Neural progenitor cell (in vitro differentiated cells): ENCODE results near the gene AFF3. TPM values are rescaled to one million over a fixed set of nuclear protein-coding genes. Genes with fewer than 3 reads are reported as not detected.
"Not testable (repeated sequence)": the region's sequence is repeated elsewhere in the genome, so short reads cannot be mapped to it uniquely, and the experiment has no call there.

Experiments used
- DNase-seq: peaks from one replicate; pipeline ENCODE4 v3.0.0-alpha.2; 2016; ENCODE audit warnings: low spot score
- H2AFZ ChIP-seq: fragments of 200-600 bp; sonication (generic); replicated peaks from 2 replicates; pipeline ENCODE4 v1.6.1; 2016; ENCODE audit warnings: antibody characterized with exemption
- H3F3A ChIP-seq: fragments of 200-600 bp; sonication (generic); 2 replicates; pipeline ENCODE4 v1.6.1; 2016; ENCODE audit warnings: antibody characterized with exemption, low read depth
- H3K27ac ChIP-seq: fragments of 200-600 bp; sonication (generic); 2 replicates; pipeline ENCODE4 v1.5.1; 2016; ENCODE audit warnings: mild to moderate bottlenecking
- H3K27me3 ChIP-seq: fragments of 200-600 bp; sonication (generic); 2 replicates; pipeline ENCODE4 v1.6.1; 2016; ENCODE audit warnings: mild to moderate bottlenecking, moderate library complexity
- H3K36me3 ChIP-seq: fragments of 200-600 bp; sonication (generic); 2 replicates; pipeline ENCODE4 v1.5.1; 2016
- H3K4me1 ChIP-seq: fragments of 200-600 bp; sonication (generic); 2 replicates; pipeline ENCODE4 v1.6.1; 2016; ENCODE audit warnings: mixed run types
- H3K4me2 ChIP-seq: fragments of 200-600 bp; sonication (generic); 2 replicates; pipeline ENCODE4 v1.6.1; 2016
- H3K4me3 ChIP-seq: fragments of 200-600 bp; sonication (generic); 2 replicates; pipeline ENCODE4 v1.5.1; 2016
- H3K79me2 ChIP-seq: fragments of 200-600 bp; sonication (generic); 2 replicates; pipeline ENCODE4 v1.6.1; 2016; ENCODE audit warnings: low read depth
- H3K9ac ChIP-seq: fragments of 200-600 bp; sonication (generic); 2 replicates; pipeline ENCODE4 v1.6.1; 2016
- H3K9me3 ChIP-seq: fragments of 200-600 bp; sonication (generic); 2 replicates; pipeline ENCODE4 v1.5.1; 2016; ENCODE audit warnings: low read depth
- H4K20me1 ChIP-seq: fragments of 200-600 bp; sonication (generic); 2 replicates; pipeline ENCODE4 v1.6.1; 2016; ENCODE audit warnings: low read depth
- H3K27ac Mint-ChIP-seq: 3 replicates; pipeline ENCODE4 v1.8.0; 2021; ENCODE audit warnings: mixed read lengths
- H3K27me3 Mint-ChIP-seq: 2 replicates; pipeline ENCODE4 v1.8.0; 2022; ENCODE audit warnings: low read depth, mild to moderate bottlenecking, inconsistent platforms, moderate library complexity, mixed read lengths; ENCODE audit not compliant: insufficient read depth
- H3K36me3 Mint-ChIP-seq: 3 replicates; pipeline ENCODE4 v1.8.0; 2021; ENCODE audit warnings: mixed read lengths
- H3K4me1 Mint-ChIP-seq: 3 replicates; pipeline ENCODE4 v1.8.0; 2021; ENCODE audit warnings: mixed read lengths
- H3K4me3 Mint-ChIP-seq: 3 replicates; pipeline ENCODE4 v1.8.0; 2021; ENCODE audit warnings: mild to moderate bottlenecking, moderate library complexity, mixed read lengths
- H3K9me3 Mint-ChIP-seq: 3 replicates; pipeline ENCODE4 v1.8.0; 2020; ENCODE audit warnings: mixed read lengths
- CTCF ChIP-seq: fragments of 200-600 bp; sonication (generic); IDR thresholded peaks from 2 replicates; pipeline ENCODE4 v1.5.1; 2017; ENCODE audit warnings: antibody characterized with exemption, mild to moderate bottlenecking
- EZH2 ChIP-seq: fragments of 200-600 bp; sonication (generic); IDR thresholded peaks from 2 replicates; pipeline ENCODE4 v1.6.1; 2017; ENCODE audit warnings: antibody characterized with exemption, mild to moderate bottlenecking, moderate library complexity
- EZH2phosphoT487 ChIP-seq: fragments of 200-600 bp; sonication (generic); IDR thresholded peaks from 2 replicates; pipeline ENCODE4 v1.6.1; 2017; ENCODE audit warnings: antibody characterized with exemption
- total RNA-seq: library from RNA; depleted of rRNA; stranded (reverse); fragments of >200 nt; gene quantifications from 2 replicates; pipeline ENCODE4 v1.2.3, GENCODE V29; 2015; ENCODE audit warnings: low replicate concordance

The AFF3 gene
- total RNA-seq, 1 donor from 2014 or later, result 0.26 TPM

- no peak overlapping the region for H2AFZ ChIP-seq
- Mint-ChIP-seq H3K27me3 (peaks cover 3% of the 10 kb centered on the region), H3K4me3 (no peak overlapping the region), H3K9me3 (peaks cover 14% of the 10 kb centered on the region), H3K36me3 (peaks cover 8% of the 10 kb centered on the region), H3K27ac (peak overlapping the region; percentile 51), H3K4me1 (peaks cover 18% of the 10 kb centered on the region)
- no peak for TF ChIP-seq CTCF
- no peak for TF ChIP-seq EZH2
- no peak for TF ChIP-seq EZH2phosphoT487
- no peaks in the 10 kb centered on the region for H3K79me2 ChIP-seq
- no peaks in the 10 kb centered on the region for H3K36me3 ChIP-seq
- H3K4me3 ChIP-seq, result no peak overlapping the region
- H4K20me1 ChIP-seq, result no peaks in the 10 kb centered on the region
- H3K4me2 ChIP-seq, result no peak overlapping the region
- DNase-seq, result no peak
- no peaks in the 10 kb centered on the region for H3K27me3 ChIP-seq
- H3K27ac ChIP-seq, result no peak overlapping the region
- peaks cover 8% of the 10 kb centered on the region for H3K4me1 ChIP-seq
- H3F3A ChIP-seq, result no peaks in the 10 kb centered on the region
- H3K9ac ChIP-seq, result no peak overlapping the region
- no peaks in the 10 kb centered on the region for H3K9me3 ChIP-seq
These were observed 479.5 kb downstream of the AFF3 start for GRCh38 chr2:99662761-99663341.

GRCh38 chr2:99661761-99662160 is 480.6 kb downstream of the AFF3 start:
- not testable (repeated sequence) for H3K9me3 ChIP-seq, H3K4me3 ChIP-seq, H3K27ac Mint-ChIP-seq, H3K36me3 Mint-ChIP-seq, H3F3A ChIP-seq, H3K4me1 ChIP-seq, H3K27me3 Mint-ChIP-seq, H3K4me3 Mint-ChIP-seq, H3K27ac ChIP-seq, H4K20me1 ChIP-seq, H3K36me3 ChIP-seq, H3K9ac ChIP-seq, DNase-seq, H3K79me2 ChIP-seq, H2AFZ ChIP-seq, H3K4me2 ChIP-seq, H3K27me3 ChIP-seq
- peaks cover 12% of the 10 kb centered on the region for H3K9me3 Mint-ChIP-seq
- peaks cover 27% of the 10 kb centered on the region for H3K4me1 Mint-ChIP-seq

GRCh38 chr2:99660616-99661406 is 481.6 kb downstream of the AFF3 start:
- no peaks in the 10 kb centered on the region for H3K79me2 ChIP-seq
- Mint-ChIP-seq H3K36me3 (peaks cover 8% of the 10 kb centered on the region), H3K9me3 (peaks cover 6% of the 10 kb centered on the region), H3K4me1 (peaks cover 30% of the 10 kb centered on the region), H3K27ac (no peak overlapping the region), H3K27me3 (peaks cover 7% of the 10 kb centered on the region), H3K4me3 (no peak overlapping the region)
- no peak for DNase-seq
- no peak for TF ChIP-seq CTCF
- TF ChIP-seq EZH2phosphoT487, result no peak
- TF ChIP-seq EZH2, result no peak
- H3F3A ChIP-seq, result no peaks in the 10 kb centered on the region
- no peaks in the 10 kb centered on the region for H3K27me3 ChIP-seq
- no peak overlapping the region for H3K9ac ChIP-seq
- H3K4me3 ChIP-seq, result no peak overlapping the region
- no peaks in the 10 kb centered on the region for H4K20me1 ChIP-seq
- no peaks in the 10 kb centered on the region for H3K9me3 ChIP-seq
- H3K27ac ChIP-seq, result no peak overlapping the region
- H3K4me1 ChIP-seq, result peaks cover 8% of the 10 kb centered on the region
- H2AFZ ChIP-seq, result no peak overlapping the region
- no peak overlapping the region for H3K4me2 ChIP-seq
- H3K36me3 ChIP-seq, result no peaks in the 10 kb centered on the region

- no peak overlapping the region for H3K9ac ChIP-seq
- H3K27me3 ChIP-seq, result no peaks in the 10 kb centered on the region
- H3K4me3 ChIP-seq, result no peak overlapping the region
- Mint-ChIP-seq H3K4me1 (peaks cover 33% of the 10 kb centered on the region), H3K36me3 (peaks cover 3% of the 10 kb centered on the region), H3K9me3 (peaks cover 5% of the 10 kb centered on the region), H3K4me3 (no peak overlapping the region), H3K27me3 (peaks cover 8% of the 10 kb centered on the region), H3K27ac (no peak overlapping the region)
- H2AFZ ChIP-seq, result no peak overlapping the region
- H3K4me2 ChIP-seq, result no peak overlapping the region
- DNase-seq, result no peak
- H3K9me3 ChIP-seq, result no peaks in the 10 kb centered on the region
- no peaks in the 10 kb centered on the region for H3K36me3 ChIP-seq
- H4K20me1 ChIP-seq, result no peaks in the 10 kb centered on the region
- H3K27ac ChIP-seq, result no peak overlapping the region
- peaks cover 8% of the 10 kb centered on the region for H3K4me1 ChIP-seq
- no peaks in the 10 kb centered on the region for H3F3A ChIP-seq
- TF ChIP-seq EZH2phosphoT487, result no peak
- TF ChIP-seq EZH2, result no peak
- TF ChIP-seq CTCF, result no peak
- no peaks in the 10 kb centered on the region for H3K79me2 ChIP-seq
These were observed 482.5 kb downstream of the AFF3 start for GRCh38 chr2:99659874-99660273.
